GM11168 (cell line): ENCODE measurements around the gene P2RY2.
"Not testable (repeated sequence)": the region's sequence is repeated elsewhere in the genome, so short reads cannot be mapped to it uniquely, and the experiment has no call there.

Experiments
- in situ Hi-C: fragments of 300-500 bp; cut with MboI; formaldehyde crosslinking; loops from one replicate; pipeline ENCODE4 v1.12.0; 2022; ENCODE audit warnings: low sequenced_read_pairs; ENCODE audit not compliant: unreplicated experiment

The P2RY2 gene

GRCh38 chr11:73223998-73224730, 6.1 kb downstream of the P2RY2 start:
- in situ Hi-C loops: no loop called here

GRCh38 chr11:73225001-73225686, 7.1 kb downstream of the P2RY2 start:
- in situ Hi-C loops: no loop called here

- in situ Hi-C loops: no loop called here
Measured at GRCh38 chr11:73225851-73226250, 7.8 kb downstream of the P2RY2 start.

GRCh38 chr11:73226297-73227006, 8.4 kb downstream of the P2RY2 start:
- in situ Hi-C loops: no loop called here

- in situ Hi-C loops: no loop called here
Measured at GRCh38 chr11:73227571-73228211, 9.6 kb downstream of the P2RY2 start.

GRCh38 chr11:73228268-73229134, 10.4 kb downstream of the P2RY2 start:
- in situ Hi-C loops: no loop called here

GRCh38 chr11:73229321-73229895, 11.3 kb downstream of the P2RY2 start:
- in situ Hi-C loops: no loop called here

GRCh38 chr11:73229896-73230875, 12.1 kb downstream of the P2RY2 start:
- in situ Hi-C loops: no loop called here

- in situ Hi-C loops: no loop called here
Measured at GRCh38 chr11:73230931-73231330, 12.8 kb downstream of the P2RY2 start.

GRCh38 chr11:73232487-73232886, 14.4 kb downstream of the P2RY2 start:
- in situ Hi-C loops: not testable (repeated sequence)

GRCh38 chr11:73233211-73233610, 15.1 kb downstream of the P2RY2 start:
- in situ Hi-C loops: no loop called here

GRCh38 chr11:73233692-73234470, 15.8 kb downstream of the P2RY2 start:
- in situ Hi-C loops: no loop called here

- in situ Hi-C loops: no loop called here
Measured at GRCh38 chr11:73234471-73235181, 16.5 kb downstream of the P2RY2 start.

- in situ Hi-C loops: no loop called here
Measured at GRCh38 chr11:73235236-73235786, 17.2 kb downstream of the P2RY2 start.

GRCh38 chr11:73236205-73236765, 18.2 kb downstream of the P2RY2 start:
- in situ Hi-C loops: no loop called here

- in situ Hi-C loops: no loop called here
Measured at GRCh38 chr11:73236854-73237253, 18.8 kb downstream of the P2RY2 start.
